ENCODE data around the gene CADM1. TPM values are rescaled to one million over a fixed set of nuclear protein-coding genes. Genes with fewer than 3 reads are reported as not detected.

The CADM1 gene
- total and polyA plus RNA-seq, 11 donors = 11.4 to 80.2 (median 40.6) TPM

GRCh38 chr11:115456019-115456418, 48.2 kb downstream of the CADM1 start:
- H3K27ac ChIP-seq = no peak overlapping the region
- intact Hi-C loops (cut with DNase I) = no loop called here
- no peaks in the 10 kb centered on the region for H3K27me3 ChIP-seq
- no peaks in the 10 kb centered on the region for H3K36me3 ChIP-seq
- DNase-seq (no peak), ATAC-seq (no peak)
- TF ChIP-seq POLR2A (IDR thresholded peaks at IDR 0.05) = no peak
- TF ChIP-seq, protein P1, sequence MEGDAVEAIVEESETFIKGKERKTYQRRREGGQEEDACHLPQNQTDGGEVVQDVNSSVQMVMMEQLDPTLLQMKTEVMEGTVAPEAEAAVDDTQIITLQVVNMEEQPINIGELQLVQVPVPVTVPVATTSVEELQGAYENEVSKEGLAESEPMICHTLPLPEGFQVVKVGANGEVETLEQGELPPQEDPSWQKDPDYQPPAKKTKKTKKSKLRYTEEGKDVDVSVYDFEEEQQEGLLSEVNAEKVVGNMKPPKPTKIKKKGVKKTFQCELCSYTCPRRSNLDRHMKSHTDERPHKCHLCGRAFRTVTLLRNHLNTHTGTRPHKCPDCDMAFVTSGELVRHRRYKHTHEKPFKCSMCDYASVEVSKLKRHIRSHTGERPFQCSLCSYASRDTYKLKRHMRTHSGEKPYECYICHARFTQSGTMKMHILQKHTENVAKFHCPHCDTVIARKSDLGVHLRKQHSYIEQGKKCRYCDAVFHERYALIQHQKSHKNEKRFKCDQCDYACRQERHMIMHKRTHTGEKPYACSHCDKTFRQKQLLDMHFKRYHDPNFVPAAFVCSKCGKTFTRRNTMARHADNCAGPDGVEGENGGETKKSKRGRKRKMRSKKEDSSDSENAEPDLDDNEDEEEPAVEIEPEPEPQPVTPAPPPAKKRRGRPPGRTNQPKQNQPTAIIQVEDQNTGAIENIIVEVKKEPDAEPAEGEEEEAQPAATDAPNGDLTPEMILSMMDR (IDR thresholded peaks at IDR 0.05) = no peak
- no peak overlapping the region for H3K4me3 ChIP-seq
- H3K9me3 ChIP-seq = no peaks in the 10 kb centered on the region
- H3K4me1 ChIP-seq = peaks cover 0 to 5% (median 0%) of the 10 kb centered on the region in 12 donors

DNA sequence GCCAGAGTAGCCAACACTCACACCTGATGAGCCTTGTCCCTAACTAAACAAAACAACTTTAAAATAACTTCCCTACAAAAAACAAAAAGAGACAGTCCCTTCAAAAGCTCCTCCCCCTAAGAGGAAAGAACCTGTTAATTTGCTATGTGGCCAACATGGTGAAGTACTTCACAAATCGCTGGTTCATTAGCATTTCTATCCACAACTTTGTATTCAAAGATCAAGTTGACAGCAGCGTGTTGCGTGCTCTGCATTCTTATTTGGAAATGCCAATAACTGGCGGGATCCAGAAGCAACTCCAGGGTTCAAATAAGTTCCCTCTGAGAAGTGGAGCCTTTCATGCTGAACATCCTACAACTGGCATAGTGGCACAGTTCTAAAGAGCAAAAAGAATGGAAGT, 48.6 kb downstream of the CADM1 start:
- no peak overlapping the region for H3K27ac ChIP-seq
- WGBS, 4 donors = 83 to 90% (median 84%) methylated on average over 4 of the region's 4 CpGs

GRCh38 chr11:115454525-115454924, 49.7 kb downstream of the CADM1 start:
- no peaks in the 10 kb centered on the region for H3K9me3 ChIP-seq
- 93 to 100% (median 96%) methylated on average over 1 of the region's 1 CpG for WGBS, 4 donors
- ATAC-seq = no peak

More for the DNA sequence above, 48.6 kb downstream of the CADM1 start:
- no peak overlapping the region for H3K4me3 ChIP-seq
- peaks cover 0 to 5% (median 0%) of the 10 kb centered on the region in 12 donors for H3K4me1 ChIP-seq
- intact Hi-C loops (cut with DNase I) = no loop called here
- no peaks in the 10 kb centered on the region for H3K9me3 ChIP-seq
- ATAC-seq = no peak
- DNase-seq = no peak
- no peak for TF ChIP-seq POLR2A (IDR thresholded peaks at IDR 0.05)
- TF ChIP-seq, protein P1 (IDR thresholded peaks at IDR 0.05) = no peak
- no peaks in the 10 kb centered on the region for H3K36me3 ChIP-seq
- H3K27me3 ChIP-seq = no peaks in the 10 kb centered on the region

DNA sequence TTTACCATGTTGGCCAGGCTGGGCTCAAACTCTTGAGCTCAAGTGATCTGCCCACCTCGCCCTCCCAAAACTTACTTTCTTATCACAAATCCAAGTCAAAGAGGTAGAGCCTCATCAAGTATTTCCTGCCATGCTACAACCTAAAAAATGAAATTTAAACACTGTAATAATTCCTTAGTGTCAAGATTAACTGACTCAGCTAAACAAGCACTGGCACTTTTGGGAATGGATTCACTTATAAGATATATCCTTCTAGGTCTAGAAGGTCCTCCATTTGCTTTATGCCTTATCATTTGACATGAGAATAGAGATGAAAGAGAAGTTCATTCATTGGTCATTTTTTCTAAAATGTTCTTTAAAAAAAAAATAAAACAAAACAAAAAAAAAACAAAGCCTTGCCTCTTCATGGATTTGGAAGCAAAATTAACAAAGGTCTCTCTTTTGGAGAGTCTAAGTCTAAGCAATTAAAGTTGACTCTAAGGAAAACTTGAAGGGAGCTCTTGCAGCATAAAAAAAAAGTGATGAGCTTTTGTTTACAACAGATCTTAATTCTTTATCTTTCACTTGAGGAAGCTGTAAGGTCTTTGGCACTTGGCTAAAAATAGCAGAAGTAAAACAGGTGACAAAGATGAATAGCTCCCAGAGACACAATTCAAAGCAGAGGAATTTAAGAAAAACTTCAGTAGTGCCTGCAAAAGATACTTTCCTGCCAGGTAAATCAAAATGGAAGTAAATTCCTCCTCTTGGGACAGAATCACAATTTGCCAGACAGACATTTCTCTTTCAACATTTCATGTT, 50.3 kb downstream of the CADM1 start:
- ATAC-seq = no peak
- no peak for TF ChIP-seq POLR2A (IDR thresholded peaks at IDR 0.05)
- TF ChIP-seq, protein P1 (IDR thresholded peaks at IDR 0.05) = no peak
- no peak overlapping the region for H3K27ac ChIP-seq
- H3K9me3 ChIP-seq = peaks cover 0 to 2% (median 0%) of the 10 kb centered on the region in 12 donors
- WGBS, 4 donors = 84 to 100% (median 96%) methylated on average over 1 of the region's 1 CpG
- no peaks in the 10 kb centered on the region for H3K27me3 ChIP-seq
- no peak overlapping the region for H3K4me3 ChIP-seq
- no peak for DNase-seq
- no peaks in the 10 kb centered on the region for H3K36me3 ChIP-seq
- H3K4me1 ChIP-seq = peaks cover 0 to 5% (median 0%) of the 10 kb centered on the region in 12 donors
- intact Hi-C loops (cut with DNase I) = no loop called here

More at GRCh38 chr11:115454525-115454924, 49.7 kb downstream of the CADM1 start:
- Histone ChIP-seq H3K36me3 (no peaks in the 10 kb centered on the region), H3K4me1 (peaks cover 0 to 5% (median 0%) of the 10 kb centered on the region in 12 donors), H3K27me3 (no peaks in the 10 kb centered on the region), H3K4me3 (no peak overlapping the region), H3K27ac (no peak overlapping the region)
- intact Hi-C loops (cut with DNase I) = no loop called here
- TF ChIP-seq POLR2A (IDR thresholded peaks at IDR 0.05) = no peak
- TF ChIP-seq, protein P1 (IDR thresholded peaks at IDR 0.05) = no peak
- no peak for DNase-seq

Data from heart left ventricle (tissue), 16 donors.